IMR-90 (cell line): ENCODE measurements around the gene TMEM127. TPM values are rescaled to one million over a fixed set of nuclear protein-coding genes. Genes with fewer than 3 reads are reported as not detected.
A peak's percentile ranks its signal among the peaks of the same experiment; 100 is the strongest.

Source experiments
- ATAC-seq: fragments of 200-7000 bp; cut with Tn5 transposase; 2 replicates; pipeline ENCODE4 v1.9.1; 2020; ENCODE audit warnings: low read depth, mild to moderate bottlenecking, moderate library complexity
- BruUV-seq: library from RNA; stranded (reverse); fragments of 400-500 nt; replicated peaks from 2 replicates; lab custom pipeline; 2021; lab: Mats Ljungman, UMichigan
- CTCF ChIA-PET: fragments of 300-600 bp; formaldehyde crosslinking; extraction: SDS; loops from one replicate; lab custom pipeline; 2021; ENCODE audit warnings: antibody characterized with exemption; lab: Yijun Ruan, JAX
- POLR2A ChIA-PET: fragments of 300-600 bp; sonication (Branson Sonifier 250); formaldehyde crosslinking; loops from one replicate; lab custom pipeline; 2022; ENCODE audit warnings: antibody characterized with exemption; ENCODE audit not compliant: unreplicated experiment; lab: Charles Lee
- DNase-seq: peaks from one replicate; pipeline ENCODE4 v3.0.0; 2013
- H2AFZ ChIP-seq: replicated peaks from 2 replicates; pipeline ENCODE3; 2013; ENCODE audit warnings: low read length, mild to moderate bottlenecking; ENCODE audit not compliant: poor library complexity
- H2AK5ac ChIP-seq: 2 replicates; pipeline ENCODE4 v1.6.1; 2013; ENCODE audit warnings: low read depth, low read length, inconsistent platforms
- H2AK9ac ChIP-seq: replicated peaks from 2 replicates; pipeline ENCODE3; 2013; ENCODE audit warnings: mild to moderate bottlenecking, low read depth, low read length, moderate library complexity; ENCODE audit not compliant: poor library complexity
- H2BK120ac ChIP-seq: 2 replicates; pipeline ENCODE4 v1.6.1; 2013; ENCODE audit warnings: low read depth, low read length, inconsistent platforms
- H2BK15ac ChIP-seq: 3 replicates; pipeline ENCODE4 v1.6.1; 2013; ENCODE audit warnings: low read depth, low read length, inconsistent platforms
- H2BK20ac ChIP-seq: 2 replicates; pipeline ENCODE4 v1.6.1; 2013; ENCODE audit warnings: low read depth, mild to moderate bottlenecking, inconsistent platforms, low read length, moderate library complexity
- H2BK5ac ChIP-seq: 2 replicates; pipeline ENCODE4 v1.6.1; 2013; ENCODE audit warnings: mild to moderate bottlenecking, low read depth, low read length, inconsistent platforms; ENCODE audit not compliant: poor library complexity, severe bottlenecking
- H3K14ac ChIP-seq: replicated peaks from 2 replicates; pipeline ENCODE4 v1.6.1; 2013; ENCODE audit warnings: low read depth, low read length, inconsistent platforms
- H3K18ac ChIP-seq: 2 replicates; pipeline ENCODE4 v1.6.1; 2013; ENCODE audit warnings: low read depth, low read length, control low read depth
- H3K23ac ChIP-seq: 2 replicates; pipeline ENCODE4 v1.6.1; 2013; ENCODE audit warnings: low read depth, low read length, inconsistent platforms
- H3K27ac ChIP-seq: 2 replicates; pipeline ENCODE4 v1.5.1; 2013; ENCODE audit warnings: mild to moderate bottlenecking, control low read depth, low read length; ENCODE audit not compliant: insufficient read depth
- H3K27me3 ChIP-seq: 2 replicates; pipeline ENCODE4 v1.6.1; 2013; ENCODE audit warnings: low read length; ENCODE audit not compliant: control insufficient read depth, insufficient read depth
- H3K36me3 ChIP-seq: 2 replicates; pipeline ENCODE4 v1.6.1; 2013; ENCODE audit warnings: low read length, mixed read lengths; ENCODE audit not compliant: control insufficient read depth, insufficient read depth
- H3K4ac ChIP-seq: 2 replicates; pipeline ENCODE4 v1.6.1; 2013; ENCODE audit warnings: low read depth, low read length, inconsistent platforms
- H3K4me1 ChIP-seq: 2 replicates; pipeline ENCODE4 v1.6.1; 2013; ENCODE audit warnings: low read length, mixed read lengths; ENCODE audit not compliant: control insufficient read depth, insufficient read depth
- H3K4me2 ChIP-seq: 2 replicates; pipeline ENCODE4 v1.6.1; 2013; ENCODE audit warnings: low read depth, mild to moderate bottlenecking, control low read depth, low read length, moderate library complexity
- H3K4me3 ChIP-seq: 2 replicates; pipeline ENCODE4 v1.5.1; 2013; ENCODE audit warnings: low read depth, mild to moderate bottlenecking, control low read depth, low read length, moderate library complexity; ENCODE audit not compliant: insufficient read depth
- H3K56ac ChIP-seq: 2 replicates; pipeline ENCODE4 v1.6.1; 2013; ENCODE audit warnings: low read length, inconsistent platforms; ENCODE audit not compliant: insufficient read depth; ENCODE audit errors: extremely low read depth
- H3K79me1 ChIP-seq, 2 experiments: 2 replicates each; pipeline ENCODE4 v1.6.1; 2013; ENCODE audit warnings: low read length in 2 of 2, inconsistent platforms in 1 of 2, low read depth in 1 of 2
- H3K9ac ChIP-seq: 2 replicates; pipeline ENCODE4 v1.6.1; 2013; ENCODE audit warnings: low read depth, low read length, control low read depth
- H3K9me1 ChIP-seq: 2 replicates; pipeline ENCODE4 v1.6.1; 2013; ENCODE audit warnings: low read length, inconsistent platforms; ENCODE audit not compliant: insufficient read depth
- H3K9me3 ChIP-seq: 2 replicates; pipeline ENCODE4 v1.6.1; 2013; ENCODE audit warnings: low read length; ENCODE audit not compliant: control insufficient read depth, insufficient read depth
- H4K20me1 ChIP-seq: 2 replicates; pipeline ENCODE4 v1.6.1; 2013; ENCODE audit warnings: low read length, inconsistent platforms; ENCODE audit not compliant: insufficient read depth
- H4K5ac ChIP-seq: 2 replicates; pipeline ENCODE4 v1.6.1; 2013; ENCODE audit warnings: mild to moderate bottlenecking, low read depth, low read length, control low read depth
- H4K8ac ChIP-seq, 2 experiments: 2 replicates each; pipeline ENCODE4 v1.6.1; 2013; ENCODE audit warnings: low read depth in 2 of 2, low read length in 2 of 2, control low read depth in 1 of 2, inconsistent platforms in 1 of 2
- H4K91ac ChIP-seq: 2 replicates; pipeline ENCODE4 v1.6.1; 2013; ENCODE audit warnings: low read depth, low read length, inconsistent platforms; ENCODE audit not compliant: insufficient read depth
- BHLHE40 ChIP-seq: fragments of 150-350 bp; IDR thresholded peaks from 2 replicates; pipeline ENCODE4 v1.6.1; 2016; ENCODE audit warnings: mild to moderate bottlenecking, low read depth, low read length
- CEBPB ChIP-seq: IDR thresholded peaks from 2 replicates; pipeline ENCODE4 v1.6.1; 2012; ENCODE audit warnings: low read depth, low read length, improper control_type of control experiment
- CHD1 ChIP-seq: IDR thresholded peaks from 2 replicates; pipeline ENCODE4 v1.6.1; 2012; ENCODE audit warnings: low read depth, low read length, improper control_type of control experiment
- CTCF ChIP-seq: conservative IDR thresholded peaks from 2 replicates; pipeline ENCODE4 v1.5.1; 2012; ENCODE audit warnings: mild to moderate bottlenecking, low read depth, low read length, improper control_type of control experiment
- ELK1 ChIP-seq: fragments of 150-350 bp; IDR thresholded peaks from 2 replicates; pipeline ENCODE4 v1.6.1; 2016; ENCODE audit warnings: low read depth, mild to moderate bottlenecking, low read length, moderate library complexity, borderline replicate concordance
- MAZ ChIP-seq: IDR thresholded peaks from 2 replicates; pipeline ENCODE4 v1.6.1; 2012; ENCODE audit warnings: low read depth, mild to moderate bottlenecking, low read length, improper control_type of control experiment, moderate library complexity, borderline replicate concordance
- MXI1 ChIP-seq: IDR thresholded peaks from 2 replicates; pipeline ENCODE4 v1.6.1; 2012; ENCODE audit warnings: low read depth, mild to moderate bottlenecking, low read length, moderate library complexity, borderline replicate concordance
- NFE2L2 ChIP-seq: fragments of 150-350 bp; IDR thresholded peaks from 2 replicates; pipeline ENCODE4 v1.6.1; 2016; ENCODE audit warnings: low read depth, mild to moderate bottlenecking, low read length
- RCOR1 ChIP-seq: IDR thresholded peaks from 2 replicates; pipeline ENCODE4 v1.6.1; 2012; ENCODE audit warnings: mild to moderate bottlenecking, low read length, improper control_type of control experiment; ENCODE audit not compliant: insufficient replicate concordance
- SMC3 ChIP-seq: fragments of 150-350 bp; IDR thresholded peaks from 2 replicates; pipeline ENCODE4 v1.6.1; 2016; ENCODE audit warnings: low read depth, mild to moderate bottlenecking, antibody characterized with exemption, low read length, moderate library complexity
- USF2 ChIP-seq: fragments of 150-350 bp; IDR thresholded peaks from 2 replicates; pipeline ENCODE4 v1.6.1; 2017; ENCODE audit warnings: mild to moderate bottlenecking, antibody characterized with exemption, low read length, low read depth
- WGBS, 2 experiments: methylation state at CpG; one replicate each; pipeline versions ENCODE4 v1.1.5 to v1.1.7; 2013; ENCODE audit warnings: missing lambda C conversion rate in 2 of 2; ENCODE audit not compliant: insufficient read length in 1 of 2; ENCODE audit errors: extremely low coverage in 2 of 2; 5-methylcytosine and 5-hydroxymethylcytosine counted together
- dilution Hi-C: fragments of 300-500 bp; cut with HindIII; formaldehyde crosslinking; loops from one replicate; pipeline ENCODE4 v1.14.3; 2018; ENCODE audit warnings: low sequenced_read_pairs; ENCODE audit not compliant: unreplicated experiment
- in situ Hi-C: fragments of 300-500 bp; cut with MboI; formaldehyde crosslinking; loops from 3 replicates; pipeline ENCODE4 v1.14.3; 2019; ENCODE audit warnings: low sequenced_read_pairs, inconsistent platforms, mixed read lengths
- intact Hi-C: fragments of 100-400 bp; cut with micrococcal nuclease; formaldehyde crosslinking; loops from 2 replicates; pipeline ENCODE4 v1.10.0; 2022
- polyA plus RNA-seq, 3 experiments: library from polyadenylated mRNA; depleted of rRNA; stranded (reverse); fragments of >200 nt; gene quantifications; 2 replicates each; pipeline ENCODE4 v1.2.3, GENCODE V29; 2012; ENCODE audit warnings: low replicate concordance in 1 of 3
- total RNA-seq: library from RNA; depleted of rRNA; stranded (reverse); fragments of >200 nt; gene quantifications from 2 replicates; pipeline ENCODE4 v1.2.3, GENCODE V29; 2012

TMEM127 gene
- total and polyA plus RNA-seq, 2 of the 4 experiments (the other 2 are of a cell fraction): 35.7 to 47.6 TPM

GRCh38 chr2:96306370-96306769 is 40.6 kb upstream of the TMEM127 start:
- H2BK20ac ChIP-seq: no peak overlapping the region
- POLR2A ChIA-PET: no interaction called here
- H3K4me3 ChIP-seq: peak overlapping the region; percentile 97; the same call in 1 of the 2 replicates
- H3K14ac ChIP-seq: peak overlapping the region; percentile 94
- peaks cover 16% of the 10 kb centered on the region for H3K36me3 ChIP-seq
- peak overlapping the region; percentile 93 for H4K91ac ChIP-seq
- BruUV-seq: no TSS peak
- H2BK120ac ChIP-seq: 0 out of 2 replicates have a peak overlapping the region, but pooled peaks have one; percentile 50
- no CpG with 5 or more reads among the region's 3 CpGs for WGBS, 2 experiments
- H3K18ac ChIP-seq: no peak overlapping the region
- in situ Hi-C loops: loop anchor here (10.0 kb wide), 1 partner anchor 208 kb away; no protein-coding TSS in a partner anchor
- peaks cover 32 to 42% of the 10 kb centered on the region in 2 experiments for H3K79me1 ChIP-seq
- H3K56ac ChIP-seq: no peak overlapping the region
- CTCF ChIA-PET: no interaction called here
- peak overlapping the region; percentile 79; the same call in 1 of the 2 replicates for H2AK5ac ChIP-seq
- DNase-seq: no peak
- no peak for ATAC-seq
- H2BK15ac ChIP-seq: peak overlapping the region; percentile 24; the same call in 1 of the 3 replicates
- H3K27me3 ChIP-seq: no peaks in the 10 kb centered on the region
- H3K27ac ChIP-seq: no peak overlapping the region; the same call in 1 of the 2 replicates
- H3K9me1 ChIP-seq: peaks cover 3% of the 10 kb centered on the region; the same call in 1 of the 2 replicates
- no peaks in the 10 kb centered on the region for H3K9me3 ChIP-seq
- H3K9ac ChIP-seq: peak overlapping the region; percentile 81
- H4K8ac ChIP-seq: peak overlapping the region; percentile 98 to 99
- peak overlapping the region; percentile 91 for H3K4ac ChIP-seq
- dilution Hi-C loops: no loop called here
- H4K5ac ChIP-seq: peak overlapping the region; percentile 93
- H4K20me1 ChIP-seq: peaks cover 11% of the 10 kb centered on the region; the same call in 1 of the 2 replicates
- H3K4me2 ChIP-seq: peak overlapping the region; percentile 92
- H2AFZ ChIP-seq: peak overlapping the region; percentile 99
- TF ChIP-seq ELK1 (no peak), RCOR1 (no peak), USF2 (no peak), CEBPB (no peak), SMC3 (no peak), NFE2L2 (no peak), CTCF (no peak), MXI1 (no peak), MAZ (no peak), CHD1 (no peak), BHLHE40 (no peak)
- H3K23ac ChIP-seq: 0 out of 2 replicates have a peak overlapping the region, but pooled peaks have one; percentile 75
- H2AK9ac ChIP-seq: peak overlapping the region; percentile 99
- intact Hi-C loops: no loop called here
- no peak overlapping the region for H2BK5ac ChIP-seq
- peaks cover 8% of the 10 kb centered on the region for H3K4me1 ChIP-seq
